Fibroblast of lung (primary cell): Measurements from ENCODE around the gene TPO. TPM values are rescaled to one million over a fixed set of nuclear protein-coding genes. Genes with fewer than 3 reads are reported as not detected.
"Not testable (repeated sequence)": the region's sequence is repeated elsewhere in the genome, so short reads cannot be mapped to it uniquely, and the experiment has no call there.

ENCODE experiments used
- DNase-seq, 2 donors: peaks; one replicate each; pipeline versions ENCODE4 v3.0.0 to v3.0.0-alpha.2; 2010; ENCODE audit warnings: low read depth in 2 of 2
- H2AFZ ChIP-seq: 2 replicates; pipeline ENCODE4 v1.5.1; 2012; ENCODE audit warnings: low read length, control low read depth, inconsistent platforms
- H3K27ac ChIP-seq: 2 replicates; pipeline ENCODE4 v1.5.1; 2011; ENCODE audit warnings: low read length, control low read depth; ENCODE audit not compliant: insufficient read depth
- H3K27me3 ChIP-seq: 2 replicates; pipeline ENCODE4 v1.5.1; 2011; ENCODE audit warnings: mild to moderate bottlenecking, low read length; ENCODE audit not compliant: control insufficient read depth, insufficient read depth
- H3K36me3 ChIP-seq: 2 replicates; pipeline ENCODE4 v1.5.1; 2011; ENCODE audit warnings: low read length; ENCODE audit not compliant: control insufficient read depth, insufficient read depth
- H3K4me1 ChIP-seq: 2 replicates; pipeline ENCODE4 v1.5.1; 2011; ENCODE audit warnings: low read length; ENCODE audit not compliant: control insufficient read depth, insufficient read depth; ENCODE audit errors: extremely low read depth
- H3K4me2 ChIP-seq: 2 replicates; pipeline ENCODE4 v1.5.1; 2011; ENCODE audit warnings: low read length, control low read depth; ENCODE audit not compliant: insufficient read depth; ENCODE audit errors: extremely low read depth
- H3K4me3 ChIP-seq, 4 experiments: fragments of 200-600 bp in 1 of 4; sonication (generic) in 1 of 4; replicated peaks in 1 of 4; 2 replicates each; pipeline ENCODE4 v1.5.1; 2011 to 2016; ENCODE audit warnings: low read length in 4 of 4, low read depth in 3 of 4, mild to moderate bottlenecking in 3 of 4, control low read depth in 2 of 4, inconsistent platforms in 1 of 4, mixed read lengths in 1 of 4; ENCODE audit not compliant: insufficient read depth in 1 of 4; ENCODE audit errors: control extremely low read depth in 1 of 4
- H3K79me2 ChIP-seq: 2 replicates; pipeline ENCODE4 v1.5.1; 2012; ENCODE audit warnings: mild to moderate bottlenecking, low read length, inconsistent platforms; ENCODE audit not compliant: control insufficient read depth, insufficient read depth
- H3K9ac ChIP-seq: 2 replicates; pipeline ENCODE4 v1.5.1; 2011; ENCODE audit warnings: mild to moderate bottlenecking, low read length, control low read depth; ENCODE audit not compliant: insufficient read depth
- H3K9me3 ChIP-seq: 2 replicates; pipeline ENCODE4 v1.5.1; 2012; ENCODE audit warnings: low read depth, low read length; ENCODE audit not compliant: control insufficient read depth, insufficient read depth
- H4K20me1 ChIP-seq: 2 replicates; pipeline ENCODE4 v1.5.1; 2011; ENCODE audit warnings: low read length; ENCODE audit not compliant: control insufficient read depth, insufficient read depth; ENCODE audit errors: extremely low read depth
- CTCF ChIP-seq, 2 donors: IDR thresholded peaks in 1 of 2; conservative IDR thresholded peaks in 1 of 2; 1 replicate in 1 of 2; 2 replicates in 1 of 2; pipeline ENCODE4 v1.5.1; 2011 to 2012; ENCODE audit warnings: low read length in 2 of 2, control low read depth in 1 of 2, inconsistent platforms in 1 of 2, low read depth in 1 of 2, mild to moderate bottlenecking in 1 of 2
- EZH2 ChIP-seq: IDR thresholded peaks from 2 replicates; pipeline ENCODE4 v1.5.1; 2012; ENCODE audit warnings: low read length, control low read depth, mild to moderate bottlenecking; ENCODE audit errors: missing control alignments
- polyA plus RNA-seq, 2 donors: library from polyadenylated mRNA; depleted of rRNA in 1 of 2; stranded (reverse) in 1 of 2; unstranded in 1 of 2; fragments of >200 nt; gene quantifications; 2 replicates each; pipeline ENCODE4 v1.2.1, GENCODE V29; 2011 to 2012; ENCODE audit warnings: missing spikeins in 1 of 2
- total RNA-seq: library from RNA; depleted of rRNA; stranded (reverse); fragments of >200 nt; gene quantifications from 2 replicates; pipeline ENCODE4 v1.2.1, GENCODE V29; 2014

The TPO gene
- total and polyA plus RNA-seq, 2 donors (not counting 1 experiment from before 2014, with no cell fraction given), result not detected

GRCh38 chr2:1488851-1489250 lies 75.6 kb downstream of the TPO start:
- H3K4me1 ChIP-seq, result no peaks in the 10 kb centered on the region
- no peak overlapping the region for H2AFZ ChIP-seq
- H3K9ac ChIP-seq, result no peak overlapping the region
- no peaks in the 10 kb centered on the region for H3K79me2 ChIP-seq
- H3K4me3 ChIP-seq, result no peak overlapping the region
- no peak for DNase-seq
- no peaks in the 10 kb centered on the region for H3K27me3 ChIP-seq
- H3K36me3 ChIP-seq, result no peaks in the 10 kb centered on the region
- H3K4me2 ChIP-seq, result no peak overlapping the region
- no peaks in the 10 kb centered on the region for H4K20me1 ChIP-seq
- no peaks in the 10 kb centered on the region for H3K9me3 ChIP-seq
- no peak for TF ChIP-seq EZH2
- no peak for TF ChIP-seq CTCF (conservative IDR thresholded peaks at IDR 0.05 in 1 of 2, IDR thresholded peaks at IDR 0.05 in 1 of 2; ENCODE audit: low read depth in 1 of 2, low read length in 2 of 2)
- no peak overlapping the region for H3K27ac ChIP-seq

GRCh38 chr2:1489486-1489885 lies 76.2 kb downstream of the TPO start:
- Histone ChIP-seq H3K27ac (no peak overlapping the region), H3K4me1 (no peaks in the 10 kb centered on the region), H4K20me1 (no peaks in the 10 kb centered on the region), H2AFZ (no peak overlapping the region), H3K36me3 (no peaks in the 10 kb centered on the region), H3K9ac (no peak overlapping the region), H3K9me3 (no peaks in the 10 kb centered on the region), H3K4me2 (no peak overlapping the region), H3K4me3 (no peak overlapping the region), H3K79me2 (no peaks in the 10 kb centered on the region), H3K27me3 (no peaks in the 10 kb centered on the region)
- no peak for DNase-seq
- TF ChIP-seq CTCF (conservative IDR thresholded peaks at IDR 0.05 in 1 of 2, IDR thresholded peaks at IDR 0.05 in 1 of 2; ENCODE audit: low read depth in 1 of 2, low read length in 2 of 2) (no peak), EZH2 (no peak)

GRCh38 chr2:1490381-1490780 lies 77.1 kb downstream of the TPO start:
- H3K4me2 ChIP-seq, H3K36me3 ChIP-seq, DNase-seq, H3K9me3 ChIP-seq, H2AFZ ChIP-seq, H3K4me1 ChIP-seq, H3K27ac ChIP-seq, H3K27me3 ChIP-seq, H3K4me3 ChIP-seq, H3K79me2 ChIP-seq, H3K9ac ChIP-seq, H4K20me1 ChIP-seq: not testable (repeated sequence)
